ENCODE measurements around the gene TMEM31. TPM values are rescaled to one million over a fixed set of nuclear protein-coding genes. Genes with fewer than 3 reads are reported as not detected.
A peak's percentile ranks its signal among the peaks of the same experiment; 100 is the strongest.

The TMEM31 gene
- total and polyA plus RNA-seq, 2 donors (not counting 3 experiments of a cell fraction or from before 2014, with no cell fraction given): not detected

DNA sequence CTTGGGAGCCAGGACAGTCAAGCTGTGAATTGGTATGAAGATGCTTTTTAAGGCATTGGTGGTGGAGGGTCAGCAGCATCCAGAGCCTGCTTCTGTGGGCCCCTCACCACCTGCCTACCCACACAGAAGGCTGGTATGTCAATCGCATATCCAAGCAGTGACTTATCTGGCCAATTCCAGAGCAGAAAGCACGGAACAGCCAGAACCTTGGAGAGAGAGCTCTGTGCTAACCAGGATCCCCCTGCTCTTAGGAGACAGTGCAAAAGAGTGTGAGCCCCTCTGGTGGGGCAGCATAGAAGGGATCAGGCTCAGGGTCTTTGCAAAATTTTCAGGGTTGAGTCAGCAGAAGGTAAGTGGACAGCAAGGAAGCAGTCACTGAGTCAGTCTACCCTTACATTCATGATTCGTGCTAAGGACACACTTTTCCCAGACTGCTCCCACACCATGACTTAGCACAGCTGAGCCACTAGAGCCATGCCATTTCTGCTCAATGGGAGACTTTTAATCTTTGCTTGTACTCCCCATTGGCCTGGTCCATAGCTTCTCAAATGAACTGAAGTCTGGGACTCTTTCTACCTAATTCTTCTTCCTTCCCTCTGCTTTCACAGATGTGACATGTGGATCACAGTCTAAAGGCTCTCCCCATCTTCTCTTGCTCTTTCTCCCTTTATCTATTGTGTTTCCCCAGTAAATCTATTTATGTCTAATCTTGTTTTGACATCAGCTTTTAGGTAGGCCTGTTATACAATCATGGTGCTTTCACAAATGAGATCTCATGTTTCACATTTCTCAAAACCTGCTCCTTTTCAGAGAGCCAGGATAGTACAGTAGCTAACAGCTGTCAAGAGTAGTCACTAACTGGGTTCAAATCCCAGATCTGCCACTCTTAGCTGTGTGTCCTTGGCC is 44.3 kb upstream of the TMEM31 start:
- H3K4me1 ChIP-seq (ENCODE audit: control insufficient read depth, extremely low read depth, insufficient read depth, low read length): no peaks in the 10 kb centered on the region
- H3K27me3 ChIP-seq (ENCODE audit: control insufficient read depth in 2 of 2, insufficient read depth in 2 of 2, low read length in 2 of 2): no peaks in the 10 kb centered on the region
- TF ChIP-seq, protein P1, sequence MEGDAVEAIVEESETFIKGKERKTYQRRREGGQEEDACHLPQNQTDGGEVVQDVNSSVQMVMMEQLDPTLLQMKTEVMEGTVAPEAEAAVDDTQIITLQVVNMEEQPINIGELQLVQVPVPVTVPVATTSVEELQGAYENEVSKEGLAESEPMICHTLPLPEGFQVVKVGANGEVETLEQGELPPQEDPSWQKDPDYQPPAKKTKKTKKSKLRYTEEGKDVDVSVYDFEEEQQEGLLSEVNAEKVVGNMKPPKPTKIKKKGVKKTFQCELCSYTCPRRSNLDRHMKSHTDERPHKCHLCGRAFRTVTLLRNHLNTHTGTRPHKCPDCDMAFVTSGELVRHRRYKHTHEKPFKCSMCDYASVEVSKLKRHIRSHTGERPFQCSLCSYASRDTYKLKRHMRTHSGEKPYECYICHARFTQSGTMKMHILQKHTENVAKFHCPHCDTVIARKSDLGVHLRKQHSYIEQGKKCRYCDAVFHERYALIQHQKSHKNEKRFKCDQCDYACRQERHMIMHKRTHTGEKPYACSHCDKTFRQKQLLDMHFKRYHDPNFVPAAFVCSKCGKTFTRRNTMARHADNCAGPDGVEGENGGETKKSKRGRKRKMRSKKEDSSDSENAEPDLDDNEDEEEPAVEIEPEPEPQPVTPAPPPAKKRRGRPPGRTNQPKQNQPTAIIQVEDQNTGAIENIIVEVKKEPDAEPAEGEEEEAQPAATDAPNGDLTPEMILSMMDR (IDR thresholded peaks at IDR 0.05; ENCODE audit: extremely low read depth in 1 of 2, insufficient read depth in 1 of 2, low read depth in 1 of 2, low read length in 2 of 2): no peak
- TF ChIP-seq POLR2A (IDR thresholded peaks at IDR 0.05; ENCODE audit: low read depth, low read length) (no peak), MYC (IDR thresholded peaks at IDR 0.05; ENCODE audit: low read depth, low read length) (no peak), EZH2 (IDR thresholded peaks at IDR 0.05; ENCODE audit: borderline replicate concordance, low read depth, low read length, severe bottlenecking) (no peak), JUN (IDR thresholded peaks at IDR 0.05; ENCODE audit: borderline replicate concordance, insufficient read depth, insufficient read length, low read depth) (no peak), GATA2 (IDR thresholded peaks at IDR 0.05; ENCODE audit: insufficient read depth, insufficient read length, low read depth, low read length) (no peak), FOS (IDR thresholded peaks at IDR 0.05; ENCODE audit: borderline replicate concordance, insufficient read depth, low read length) (no peak)
- no peak overlapping the region for H2AFZ ChIP-seq (ENCODE audit: low read depth, low read length)
- H3K9me1 ChIP-seq (replicated peaks; ENCODE audit: control insufficient read depth, extremely low read depth, insufficient read depth, low read length): no peaks in the 10 kb centered on the region
- no peak overlapping the region for H3K9ac ChIP-seq (replicated peaks; ENCODE audit: extremely low read depth, insufficient read depth, low read length)
- BruUV-seq (replicated peaks): no TSS peak
- FAIRE-seq: peak; percentile 8
- no peaks in the 10 kb centered on the region for H3K79me2 ChIP-seq (ENCODE audit: control insufficient read depth, insufficient read depth, low read length)
- ChIA-PET POLR2A (interaction anchor here (0.7 kb wide), 1 partner anchor 14 kb away, joined by 3 read pairs; no protein-coding TSS in a partner anchor), CTCF (interaction anchor here (1.0 to 1.1 kb wide), 2 partner anchors 36 kb away, joined by 4 to 6 read pairs; no protein-coding TSS in a partner anchor)
- H3K9me3 ChIP-seq (replicated peaks; ENCODE audit: control insufficient read depth, insufficient read depth, low read length): no peaks in the 10 kb centered on the region
- no peak overlapping the region for H3K4me3 ChIP-seq (replicated peaks in 1 of 3; ENCODE audit: insufficient read depth in 1 of 3, low read depth in 1 of 3, low read length in 3 of 3)
- intact Hi-C loops (cut with micrococcal nuclease) (no loop called here), dilution Hi-C loops (cut with MboI; ENCODE audit: extremely low pct_ligation_motif_present, low sequenced_read_pairs) (no loop called here)
- H4K20me1 ChIP-seq (replicated peaks; ENCODE audit: control insufficient read depth, extremely low read depth, insufficient read depth, low read length): no peaks in the 10 kb centered on the region
- H3K36me3 ChIP-seq (ENCODE audit: control insufficient read depth in 2 of 2, extremely low read depth in 1 of 2, insufficient read depth in 2 of 2, low read length in 2 of 2): no peaks in the 10 kb centered on the region
- DNase-seq (ENCODE audit: low read depth, low spot score): no peak
- H3K27ac ChIP-seq (ENCODE audit: insufficient read depth, low read depth, low read length): no peak overlapping the region
- no peak overlapping the region for H3K4me2 ChIP-seq (ENCODE audit: insufficient read depth, low read length)
